Natural killer cell (primary cell): ENCODE measurements around the gene NEGR1. TPM values are rescaled to one million over a fixed set of nuclear protein-coding genes. Genes with fewer than 3 reads are reported as not detected.

Experiments used
- ATAC-seq, 3 donors: fragments of 150-1000 bp in 2 of 3; fragments of 200-7000 bp in 1 of 3; cut with Tn5 transposase; 1 replicate in 1 of 3; 2 replicates in 2 of 3; pipeline ENCODE4 v1.10.0; 2021; ENCODE audit warnings: mild to moderate bottlenecking in 2 of 3, moderate library complexity in 2 of 3
- DNase-seq, 2 donors: peaks; one replicate each; pipeline versions ENCODE4 v3.0.0 to v3.0.0-alpha.2; 2013 to 2021; ENCODE audit warnings: mixed read lengths in 1 of 2
- H3K27ac ChIP-seq: one replicate; pipeline ENCODE4 v1.5.1; 2013; ENCODE audit warnings: mild to moderate bottlenecking, low read length
- H3K27me3 ChIP-seq: one replicate; pipeline ENCODE4 v1.6.1; 2013; ENCODE audit warnings: low read length; ENCODE audit not compliant: control insufficient read depth, insufficient read depth
- H3K36me3 ChIP-seq: one replicate; pipeline ENCODE4 v1.6.1; 2013; ENCODE audit warnings: low read length; ENCODE audit not compliant: control insufficient read depth, insufficient read depth
- H3K4me1 ChIP-seq: one replicate; pipeline ENCODE4 v1.6.1; 2013; ENCODE audit warnings: low read length; ENCODE audit not compliant: control insufficient read depth, insufficient read depth
- H3K4me3 ChIP-seq: one replicate; pipeline ENCODE4 v1.5.1; 2013; ENCODE audit warnings: low read length
- H3K9me3 ChIP-seq: one replicate; pipeline ENCODE4 v1.6.1; 2013; ENCODE audit warnings: low read length; ENCODE audit not compliant: control insufficient read depth, insufficient read depth
- H3K27ac Mint-ChIP-seq, 2 donors: one replicate each; pipeline ENCODE4 v1.8.0; 2022; ENCODE audit warnings: mild to moderate bottlenecking in 2 of 2, mixed read lengths in 2 of 2, moderate library complexity in 1 of 2
- H3K27me3 Mint-ChIP-seq, 2 donors: one replicate each; pipeline ENCODE4 v1.8.0; 2022; ENCODE audit warnings: low read depth in 2 of 2, mixed read lengths in 2 of 2
- H3K36me3 Mint-ChIP-seq: one replicate; pipeline ENCODE4 v1.8.0; 2022; ENCODE audit warnings: mixed read lengths
- H3K4me1 Mint-ChIP-seq, 2 donors: one replicate each; pipeline ENCODE4 v1.8.0; 2022; ENCODE audit warnings: mixed read lengths in 2 of 2
- H3K4me3 Mint-ChIP-seq: one replicate; pipeline ENCODE4 v1.8.0; 2022; ENCODE audit warnings: mild to moderate bottlenecking, moderate library complexity, mixed read lengths
- H3K9me3 Mint-ChIP-seq, 2 donors: one replicate each; pipeline ENCODE4 v1.8.0; 2022; ENCODE audit warnings: mixed read lengths in 2 of 2
- CTCF ChIP-seq: fragments of 200-600 bp; IDR thresholded peaks from one replicate; pipeline ENCODE4 v1.8.0; 2022; ENCODE audit warnings: antibody characterized with exemption
- WGBS: methylation state at CpG from one replicate; pipeline ENCODE4 v1.1.7; 2013; ENCODE audit warnings: missing lambda C conversion rate; ENCODE audit not compliant: insufficient coverage; 5-methylcytosine and 5-hydroxymethylcytosine counted together
- intact Hi-C: fragments of 100-400 bp; cut with micrococcal nuclease; formaldehyde crosslinking; loops from one replicate; pipeline ENCODE4 v1.14.2; 2022
- total RNA-seq, 4 donors: library from RNA; stranded (reverse); fragments of 120-200 nt in 1 of 4; gene quantifications; one replicate each; pipeline versions ENCODE4 v1.2.3 to v1.2.4, GENCODE V29; 2013 to 2022

Gene NEGR1
- total RNA-seq, 3 donors from 2014 or later (not counting 1 experiment from before 2014, with no cell fraction given): 0.55 to 1.3 TPM; not detected in 1

- peaks cover 0 to 10% of the 10 kb centered on the region in 2 donors for H3K9me3 Mint-ChIP-seq
- TF ChIP-seq CTCF: no peak
- H3K27me3 Mint-ChIP-seq: no peaks in the 10 kb centered on the region
- Histone ChIP-seq H3K36me3 (no peaks in the 10 kb centered on the region), H3K9me3 (no peaks in the 10 kb centered on the region), H3K27me3 (no peaks in the 10 kb centered on the region), H3K27ac (no peak overlapping the region), H3K4me1 (no peaks in the 10 kb centered on the region), H3K4me3 (no peak overlapping the region)
- WGBS: 78% methylated on average over 6 of the region's 9 CpGs
- H3K4me1 Mint-ChIP-seq: no peaks in the 10 kb centered on the region
- no peak overlapping the region for H3K4me3 Mint-ChIP-seq
- no peak for DNase-seq
- intact Hi-C loops: no loop called here
- H3K36me3 Mint-ChIP-seq: no peaks in the 10 kb centered on the region
- no peak overlapping the region for H3K27ac Mint-ChIP-seq
- ATAC-seq: no peak
Measured at GRCh38 chr1:71592646-71593274, 689.6 kb downstream of the NEGR1 start.

- Histone ChIP-seq H3K9me3 (no peaks in the 10 kb centered on the region), H3K27ac (no peak overlapping the region), H3K4me3 (no peak overlapping the region), H3K4me1 (no peaks in the 10 kb centered on the region), H3K36me3 (no peaks in the 10 kb centered on the region), H3K27me3 (no peaks in the 10 kb centered on the region)
- Mint-ChIP-seq H3K4me3 (no peak overlapping the region), H3K27ac (no peak overlapping the region), H3K27me3 (no peaks in the 10 kb centered on the region), H3K9me3 (peaks cover 0 to 10% of the 10 kb centered on the region in 2 donors), H3K4me1 (no peaks in the 10 kb centered on the region), H3K36me3 (no peaks in the 10 kb centered on the region)
- intact Hi-C loops: no loop called here
- 70% methylated on average over 2 of the region's 2 CpGs for WGBS
- no peak for TF ChIP-seq CTCF
- no peak for DNase-seq
- no peak for ATAC-seq
Measured at GRCh38 chr1:71589005-71589404, 693.3 kb downstream of the NEGR1 start.

GRCh38 chr1:71587961-71588360, 694.4 kb downstream of the NEGR1 start:
- Mint-ChIP-seq H3K4me1 (no peaks in the 10 kb centered on the region), H3K27me3 (no peaks in the 10 kb centered on the region), H3K36me3 (no peaks in the 10 kb centered on the region), H3K27ac (no peak overlapping the region), H3K4me3 (no peak overlapping the region), H3K9me3 (peaks cover 0 to 7% of the 10 kb centered on the region in 2 donors)
- TF ChIP-seq CTCF: no peak
- Histone ChIP-seq H3K36me3 (no peaks in the 10 kb centered on the region), H3K27me3 (no peaks in the 10 kb centered on the region), H3K27ac (no peak overlapping the region), H3K4me1 (no peaks in the 10 kb centered on the region), H3K4me3 (no peak overlapping the region), H3K9me3 (no peaks in the 10 kb centered on the region)
- ATAC-seq (no peak), DNase-seq (no peak)
- WGBS: no CpG with 5 or more reads among the region's 3 CpGs
- intact Hi-C loops: no loop called here

- intact Hi-C loops: no loop called here
Measured at GRCh38 chr1:71586030-71586429, 696.3 kb downstream of the NEGR1 start.

More at GRCh38 chr1:71586030-71586429, 696.3 kb downstream of the NEGR1 start:
- Histone ChIP-seq H3K9me3 (no peaks in the 10 kb centered on the region), H3K4me3 (no peak overlapping the region), H3K4me1 (no peaks in the 10 kb centered on the region), H3K27me3 (no peaks in the 10 kb centered on the region), H3K27ac (no peak overlapping the region), H3K36me3 (no peaks in the 10 kb centered on the region)
- Mint-ChIP-seq H3K9me3 (peaks cover 0 to 7% of the 10 kb centered on the region in 2 donors), H3K4me1 (no peaks in the 10 kb centered on the region), H3K27ac (no peak overlapping the region), H3K4me3 (no peak overlapping the region), H3K36me3 (no peaks in the 10 kb centered on the region), H3K27me3 (no peaks in the 10 kb centered on the region)
- 64% methylated on average over 2 of the region's 3 CpGs for WGBS
- DNase-seq: no peak
- ATAC-seq: no peak
- TF ChIP-seq CTCF: no peak
